Smooth muscle cell (in vitro differentiated cells): ENCODE results near the gene MVK. TPM values are rescaled to one million over a fixed set of nuclear protein-coding genes. Genes with fewer than 3 reads are reported as not detected.

Experiments used
- DNase-seq: peaks from one replicate; lab custom pipeline; 2025; ENCODE audit not compliant: unreplicated experiment; lab: John Stamatoyannopoulos, UW
- H2AFZ ChIP-seq: fragments of 200-600 bp; sonication (generic); 2 replicates; pipeline ENCODE4 v1.6.0; 2016; ENCODE audit warnings: antibody characterized with exemption, low read depth, mild to moderate bottlenecking
- H3F3A ChIP-seq: fragments of 200-600 bp; sonication (generic); 2 replicates; pipeline ENCODE4 v1.6.0; 2017; ENCODE audit warnings: antibody characterized with exemption, low read depth
- H3K27ac ChIP-seq: fragments of 200-600 bp; sonication (generic); 2 replicates; pipeline ENCODE4 v1.5.1; 2016; ENCODE audit warnings: low read depth, mild to moderate bottlenecking
- H3K27me3 ChIP-seq: fragments of 200-600 bp; sonication (generic); 2 replicates; pipeline ENCODE4 v1.6.1; 2016; ENCODE audit warnings: low read depth, mild to moderate bottlenecking
- H3K36me3 ChIP-seq: fragments of 200-600 bp; sonication (generic); 2 replicates; pipeline ENCODE4 v1.5.1; 2016; ENCODE audit warnings: low read depth
- H3K4me1 ChIP-seq: fragments of 200-600 bp; sonication (generic); 2 replicates; pipeline ENCODE4 v1.5.1; 2016; ENCODE audit warnings: low read depth
- H3K4me2 ChIP-seq: fragments of 200-600 bp; sonication (generic); 2 replicates; pipeline ENCODE4 v1.6.0; 2016; ENCODE audit warnings: mild to moderate bottlenecking
- H3K4me3 ChIP-seq: fragments of 200-600 bp; sonication (generic); 2 replicates; pipeline ENCODE4 v1.5.1; 2016; ENCODE audit warnings: mild to moderate bottlenecking
- H3K79me2 ChIP-seq: fragments of 200-600 bp; sonication (generic); 2 replicates; pipeline ENCODE4 v1.6.0; 2016; ENCODE audit warnings: low read depth, mild to moderate bottlenecking
- H3K9ac ChIP-seq: fragments of 200-600 bp; sonication (generic); 2 replicates; pipeline ENCODE4 v1.6.0; 2016; ENCODE audit warnings: low read depth
- H3K9me3 ChIP-seq: fragments of 200-600 bp; sonication (generic); replicated peaks from 2 replicates; pipeline ENCODE4 v1.5.1; 2016; ENCODE audit warnings: low read depth
- H4K20me1 ChIP-seq: fragments of 200-600 bp; sonication (generic); 2 replicates; pipeline ENCODE4 v1.6.0; 2016; ENCODE audit warnings: low read depth
- CTCF ChIP-seq: fragments of 200-600 bp; sonication (generic); IDR thresholded peaks from 2 replicates; pipeline ENCODE4 v1.5.1; 2017; ENCODE audit warnings: borderline replicate concordance, mild to moderate bottlenecking, antibody characterized with exemption; ENCODE audit not compliant: insufficient read depth, poor library complexity, severe bottlenecking
- WGBS: methylation state at CpG from one replicate; pipeline ENCODE4 v1.1.7; 2016; ENCODE audit warnings: low lambda C conversion rate; 5-methylcytosine and 5-hydroxymethylcytosine counted together
- polyA plus RNA-seq: library from polyadenylated mRNA; unstranded; fragments of >200 nt; fragmentation: Nextera tagmentation; extraction: Ambion mirVana; gene quantifications from 2 replicates; pipeline ENCODE4 v1.2.1, GENCODE V29; 2016
- total RNA-seq: library from RNA; depleted of rRNA; stranded (reverse); fragments of >200 nt; gene quantifications from 2 replicates; pipeline ENCODE4 v1.2.3, GENCODE V29; 2014

MVK gene
- total and polyA plus RNA-seq, 2 experiments from 2014 or later: 16.3 to 21.1 TPM

DNA sequence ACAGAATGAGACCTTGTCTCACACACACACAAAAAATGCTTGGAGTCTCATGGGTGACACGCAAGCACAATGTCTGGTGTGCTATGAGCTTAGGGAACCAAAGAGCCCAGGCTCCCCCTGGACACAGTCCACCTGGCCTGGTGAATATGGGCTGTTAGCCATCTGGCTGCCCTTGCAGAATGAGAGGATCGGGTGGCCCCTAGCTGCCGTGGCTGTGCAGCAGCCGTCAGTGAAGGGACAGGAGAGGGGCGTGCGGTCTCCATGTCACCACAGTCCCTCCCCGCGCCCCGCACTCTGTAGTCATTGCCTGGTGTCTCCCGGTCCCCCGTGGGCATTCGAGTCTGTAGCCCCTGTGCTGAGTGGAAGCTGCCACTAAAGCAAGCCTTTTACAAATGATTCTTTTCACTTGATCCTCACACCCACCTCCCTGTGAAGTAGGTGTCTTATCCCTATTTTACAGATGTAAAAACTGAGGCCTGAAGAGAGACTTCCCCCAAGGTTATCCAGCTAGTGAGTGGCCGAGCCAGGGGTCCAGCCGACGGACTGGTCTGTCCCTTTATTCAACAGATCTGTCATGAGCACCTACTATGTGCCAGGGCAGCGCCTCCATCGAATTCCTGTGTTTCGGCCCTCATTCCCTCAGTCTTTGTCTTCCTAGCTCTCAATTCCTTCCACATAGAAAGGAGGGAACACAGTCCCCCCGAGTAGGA is 18.8 kb downstream of the MVK start:
- WGBS: 95% methylated on average over 19 of the region's 19 CpGs
- Histone ChIP-seq H3K27ac (no peak overlapping the region), H3K9ac (no peak overlapping the region), H3K9me3 (no peaks in the 10 kb centered on the region), H3K36me3 (no peaks in the 10 kb centered on the region), H3K4me2 (no peak overlapping the region), H3K27me3 (no peaks in the 10 kb centered on the region), H3K4me1 (peaks cover 8% of the 10 kb centered on the region), H3F3A (peaks cover 6% of the 10 kb centered on the region), H3K4me3 (no peak overlapping the region), H4K20me1 (no peaks in the 10 kb centered on the region), H2AFZ (no peak overlapping the region), H3K79me2 (no peaks in the 10 kb centered on the region)
- no peak for TF ChIP-seq CTCF
- DNase-seq: no peak

GRCh38 chr12:109592905-109593272 is 19.3 kb downstream of the MVK start:
- Histone ChIP-seq H3K9me3 (no peaks in the 10 kb centered on the region), H4K20me1 (no peaks in the 10 kb centered on the region), H3K27me3 (no peaks in the 10 kb centered on the region), H3K4me3 (no peak overlapping the region), H3K27ac (no peak overlapping the region), H2AFZ (no peak overlapping the region), H3K4me1 (peaks cover 8% of the 10 kb centered on the region), H3K9ac (no peak overlapping the region), H3K79me2 (no peaks in the 10 kb centered on the region), H3F3A (peaks cover 6% of the 10 kb centered on the region), H3K4me2 (no peak overlapping the region), H3K36me3 (no peaks in the 10 kb centered on the region)
- DNase-seq: no peak
- WGBS: 97% methylated on average over 9 of the region's 9 CpGs
- no peak for TF ChIP-seq CTCF

DNA sequence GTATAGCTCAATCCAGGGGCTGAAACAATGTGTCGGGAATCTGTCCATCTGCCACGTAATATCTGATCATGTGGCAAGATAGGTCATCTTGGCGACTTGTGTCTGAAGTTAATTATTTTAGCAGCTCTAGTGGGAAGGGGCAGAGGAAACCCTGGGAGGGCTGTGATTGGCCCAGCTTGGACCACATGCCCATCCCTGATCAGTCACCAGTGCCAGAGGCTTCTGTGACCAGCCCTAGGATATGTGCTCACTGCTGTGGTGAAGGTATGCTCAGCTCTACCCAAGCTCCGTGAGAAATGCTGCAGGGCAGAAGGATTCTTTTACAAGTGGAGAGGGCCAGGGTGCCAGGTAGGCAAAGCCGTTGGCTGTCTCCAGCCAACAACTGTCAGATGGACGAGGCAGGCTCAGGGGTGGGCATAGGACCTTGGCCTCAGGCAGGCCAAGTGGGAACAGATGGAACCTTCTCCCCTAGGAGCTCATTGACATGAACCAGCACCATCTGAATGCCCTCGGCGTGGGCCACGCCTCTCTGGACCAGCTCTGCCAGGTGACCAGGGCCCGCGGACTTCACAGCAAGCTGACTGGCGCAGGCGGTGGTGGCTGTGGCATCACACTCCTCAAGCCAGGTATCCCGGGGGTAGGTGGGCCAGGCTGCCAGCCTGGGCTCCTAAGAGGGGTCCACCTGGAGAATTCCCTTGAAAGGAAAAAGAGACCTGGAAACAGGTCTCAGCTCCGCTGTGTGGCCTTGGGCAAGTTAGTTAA is 21.1 kb downstream of the MVK start:
- Histone ChIP-seq H3K9me3 (no peaks in the 10 kb centered on the region), H2AFZ (no peak overlapping the region), H3K27me3 (no peaks in the 10 kb centered on the region), H3K4me1 (no peaks in the 10 kb centered on the region), H3K4me2 (no peak overlapping the region), H3K27ac (no peak overlapping the region), H3F3A (peaks cover 6% of the 10 kb centered on the region), H4K20me1 (no peaks in the 10 kb centered on the region), H3K79me2 (no peaks in the 10 kb centered on the region), H3K36me3 (no peaks in the 10 kb centered on the region), H3K4me3 (no peak overlapping the region), H3K9ac (no peak overlapping the region)
- DNase-seq: no peak
- TF ChIP-seq CTCF: no peak
- WGBS: 97% methylated on average over 15 of the region's 15 CpGs
